Omental fat pad (tissue), 4 donors: ENCODE measurements around the gene C1orf159. TPM values are rescaled to one million over a fixed set of nuclear protein-coding genes. Genes with fewer than 3 reads are reported as not detected.

ENCODE experiments used
- ATAC-seq: fragments of 150-250 bp; one replicate; pipeline ENCODE4 v1.9.1; 2016; ENCODE audit warnings: mild to moderate bottlenecking, moderate library complexity; ENCODE audit not compliant: low FRiP score
- DNase-seq: peaks from one replicate; pipeline ENCODE4 v3.0.0-alpha.2; 2019; ENCODE audit warnings: low spot score
- CTCF ChIP-seq, 3 donors: fragments of 450-650 bp; IDR thresholded peaks; one replicate each; pipeline ENCODE4 v1.5.1; 2016 to 2017; ENCODE audit warnings: antibody characterized with exemption in 3 of 3, mild to moderate bottlenecking in 3 of 3, moderate library complexity in 2 of 3
- total RNA-seq, 4 donors: library from RNA; depleted of rRNA; stranded (reverse); fragments of >200 nt; gene quantifications; one replicate each; pipeline ENCODE4 v1.1.0, GENCODE V29; 2016

C1orf159 gene
- total RNA-seq, 4 donors from 2014 or later = 5.6 to 12.0 (median 9.5) TPM

DNA sequence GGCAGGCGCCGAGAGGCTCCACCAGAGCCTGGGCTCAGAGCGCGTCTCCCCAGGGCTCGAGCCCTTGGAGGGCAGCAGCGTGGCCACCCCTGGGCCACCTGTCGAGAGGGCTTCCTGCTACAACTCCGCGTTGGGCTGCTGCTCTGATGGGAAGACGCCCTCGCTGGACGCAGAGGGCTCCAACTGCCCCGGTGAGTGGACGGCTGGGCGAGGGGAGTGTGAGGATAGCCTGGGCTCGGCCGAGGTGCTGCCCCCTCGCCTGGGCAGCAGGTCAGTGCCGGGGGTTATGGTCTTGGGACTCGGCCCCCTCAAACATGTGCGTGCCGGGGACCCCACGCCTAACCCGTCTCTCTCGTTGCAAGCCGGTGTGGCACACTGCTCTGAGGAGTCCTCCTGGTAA, 69.1 kb downstream of the C1orf159 start:
- no peak for ATAC-seq
- DNase-seq = no peak
- no peak for TF ChIP-seq CTCF (IDR thresholded peaks at IDR 0.05)

- TF ChIP-seq CTCF (IDR thresholded peaks at IDR 0.05) = no peak
- no peak for DNase-seq
Observed at GRCh38 chr1:1046243-1046642, 69.6 kb downstream of the C1orf159 start.

GRCh38 chr1:1045129-1045528, 70.8 kb downstream of the C1orf159 start:
- TF ChIP-seq CTCF (IDR thresholded peaks at IDR 0.05) = no peak
- ATAC-seq (no peak), DNase-seq (no peak)

More at GRCh38 chr1:1046243-1046642, 69.6 kb downstream of the C1orf159 start:
- ATAC-seq = no peak

GRCh38 chr1:1044455-1045078, 71.3 kb downstream of the C1orf159 start:
- TF ChIP-seq CTCF (IDR thresholded peaks at IDR 0.05) = no peak
- no peak for ATAC-seq

GRCh38 chr1:1043921-1044320, 72.0 kb downstream of the C1orf159 start:
- ATAC-seq = no peak
- DNase-seq = no peak
- TF ChIP-seq CTCF (IDR thresholded peaks at IDR 0.05) = no peak

More at GRCh38 chr1:1044455-1045078, 71.3 kb downstream of the C1orf159 start:
- no peak for DNase-seq

DNA sequence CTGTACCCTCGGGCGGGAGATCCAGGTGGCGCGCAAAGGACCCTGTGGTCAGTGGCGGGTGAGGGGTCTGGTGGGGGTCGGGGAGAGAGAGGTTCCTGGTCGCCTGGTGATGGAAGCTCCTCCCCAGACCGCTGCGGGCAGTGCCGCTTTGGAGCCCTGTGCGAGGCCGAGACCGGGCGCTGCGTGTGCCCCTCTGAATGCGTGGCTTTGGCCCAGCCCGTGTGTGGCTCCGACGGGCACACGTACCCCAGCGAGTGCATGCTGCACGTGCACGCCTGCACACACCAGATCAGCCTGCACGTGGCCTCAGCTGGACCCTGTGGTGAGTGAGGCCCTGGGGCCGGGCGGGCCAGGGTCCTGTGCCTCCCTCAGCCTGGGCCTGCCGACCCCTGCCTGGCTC, 72.5 kb downstream of the C1orf159 start:
- ATAC-seq (no peak), DNase-seq (no peak)
- no peak for TF ChIP-seq CTCF (IDR thresholded peaks at IDR 0.05)

- no peak for ATAC-seq
- no peak for DNase-seq
Observed at GRCh38 chr1:1042835-1043234, 73.1 kb downstream of the C1orf159 start.

More at GRCh38 chr1:1042835-1043234, 73.1 kb downstream of the C1orf159 start:
- no peak for TF ChIP-seq CTCF (IDR thresholded peaks at IDR 0.05)
